GM10847 (cell line): Measurements from ENCODE around the gene TNS1.

ENCODE experiments used
- POLR2A ChIP-seq: IDR thresholded peaks from 2 replicates; pipeline ENCODE4 v1.6.1; 2011; ENCODE audit not compliant: insufficient read length; ENCODE audit errors: extremely low read depth

TNS1 gene

DNA sequence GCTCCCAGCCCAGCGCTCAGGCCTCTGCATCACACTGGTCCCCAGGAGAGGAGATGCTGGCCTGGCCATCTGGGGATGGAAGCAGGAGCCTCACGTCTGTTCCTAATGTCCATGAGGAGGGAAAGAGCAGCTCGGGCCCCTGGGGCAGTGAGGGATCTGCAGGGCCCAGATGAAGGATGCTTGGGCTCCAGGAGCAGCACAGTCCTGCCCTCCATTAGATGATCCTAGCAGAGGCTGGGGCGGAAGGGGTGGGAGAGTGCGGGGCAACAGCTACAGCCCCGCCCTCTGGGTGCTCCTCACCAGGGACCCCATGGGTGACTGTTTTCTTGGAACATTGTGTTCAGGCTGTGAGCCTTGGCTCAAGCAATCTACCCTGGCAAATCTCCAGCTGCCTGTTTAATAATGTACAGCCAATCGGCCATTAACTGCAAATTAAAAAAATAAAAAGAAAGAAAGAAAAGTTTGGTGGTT lies 49.7 kb downstream of the TNS1 start:
- TF ChIP-seq POLR2A: no peak

DNA sequence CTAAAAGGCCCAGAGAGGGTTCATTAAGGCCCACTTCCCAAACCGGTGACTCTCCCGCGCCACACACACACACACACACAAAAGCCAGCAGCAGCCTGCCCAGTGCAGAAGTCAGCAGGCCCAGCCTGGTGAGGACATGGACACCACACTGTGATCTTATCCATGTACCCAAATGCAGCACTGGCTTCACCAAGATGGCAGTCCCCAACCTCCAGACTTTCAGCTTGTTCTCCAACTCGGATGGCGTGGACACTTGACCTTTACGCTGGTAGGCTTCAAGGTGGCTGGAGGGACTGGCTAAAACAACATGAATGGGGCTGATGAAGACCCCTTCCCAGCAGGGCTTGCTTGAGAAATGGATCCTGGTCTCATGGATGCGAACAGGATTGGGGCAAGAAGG lies 50.4 kb downstream of the TNS1 start:
- no peak for TF ChIP-seq POLR2A

DNA sequence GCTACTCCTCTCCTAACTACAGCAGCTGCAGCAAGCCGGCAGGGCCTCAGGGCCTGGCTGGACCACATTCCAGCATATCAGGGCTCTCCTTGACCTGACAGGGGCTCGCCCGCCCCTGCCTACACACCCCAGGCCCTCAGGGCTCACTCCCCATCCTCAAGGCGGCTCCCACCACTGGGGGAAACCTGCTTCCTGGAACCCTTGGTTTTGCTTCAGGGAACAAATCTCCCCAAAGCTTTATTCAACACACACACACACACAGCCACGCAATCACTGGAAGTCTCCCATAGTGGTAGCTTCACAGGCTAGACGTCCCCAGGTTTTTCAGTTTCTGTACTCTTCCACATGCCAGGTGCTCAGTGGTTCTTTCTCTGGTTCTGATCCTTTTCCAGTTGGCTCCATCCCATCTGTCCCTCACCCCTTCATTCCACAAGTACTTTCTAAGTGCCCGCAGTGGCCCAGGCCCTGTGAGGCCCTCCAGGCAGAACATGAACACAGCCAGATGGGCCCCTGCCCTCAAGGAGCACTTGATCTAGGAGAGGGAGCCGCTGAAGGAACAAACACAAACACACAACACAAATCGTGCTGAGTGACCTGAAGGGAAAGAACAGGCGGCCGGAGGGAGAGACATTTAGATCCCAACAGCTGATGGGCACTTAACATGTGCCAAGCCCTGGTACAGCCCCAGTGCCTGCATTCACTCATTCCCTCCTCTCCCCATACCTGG lies 51.1 kb downstream of the TNS1 start:
- no peak for TF ChIP-seq POLR2A

DNA sequence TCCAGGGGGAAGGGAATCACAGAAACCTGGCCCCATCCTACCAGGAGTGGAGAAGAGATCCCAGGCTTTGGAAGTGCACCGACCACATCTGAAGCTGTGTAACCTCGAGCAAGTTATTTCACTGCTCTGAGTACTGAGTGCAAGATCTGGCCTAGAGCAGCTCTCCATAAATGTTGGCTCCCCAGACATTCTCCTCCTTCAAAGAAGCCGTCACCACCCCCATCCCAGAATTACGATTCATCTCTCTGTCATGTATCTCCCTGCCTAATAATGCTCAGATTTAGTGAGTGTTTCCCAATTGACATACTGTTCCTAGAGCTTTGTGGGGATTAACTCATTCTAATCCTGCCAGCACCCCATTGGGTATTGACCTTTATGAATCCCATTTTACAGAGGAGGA lies 51.7 kb downstream of the TNS1 start:
- TF ChIP-seq POLR2A: no peak

DNA sequence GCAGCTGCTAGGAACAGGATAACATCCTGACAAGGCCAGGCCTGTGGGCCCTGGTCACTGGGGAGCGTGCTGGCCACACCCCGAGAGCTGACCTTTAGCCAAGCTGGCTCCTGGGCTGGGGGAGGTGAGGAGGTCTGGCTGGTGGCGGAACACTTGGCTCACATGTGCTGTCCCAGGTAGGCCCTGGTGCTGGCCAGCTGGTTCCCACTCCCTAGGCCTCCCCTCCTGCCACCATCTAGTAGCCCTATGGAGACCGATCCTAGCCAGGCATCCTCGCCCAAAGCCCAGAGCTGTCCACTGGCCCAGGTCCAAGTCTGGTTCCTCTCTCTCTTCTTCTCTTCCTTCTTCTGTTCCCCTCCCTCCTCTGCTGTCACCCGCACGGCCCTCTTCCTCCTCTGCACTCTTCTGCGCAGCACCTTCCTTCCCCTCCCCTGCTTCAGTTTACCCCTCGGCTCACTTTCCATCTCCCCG lies 52.4 kb downstream of the TNS1 start:
- TF ChIP-seq POLR2A: no peak

DNA sequence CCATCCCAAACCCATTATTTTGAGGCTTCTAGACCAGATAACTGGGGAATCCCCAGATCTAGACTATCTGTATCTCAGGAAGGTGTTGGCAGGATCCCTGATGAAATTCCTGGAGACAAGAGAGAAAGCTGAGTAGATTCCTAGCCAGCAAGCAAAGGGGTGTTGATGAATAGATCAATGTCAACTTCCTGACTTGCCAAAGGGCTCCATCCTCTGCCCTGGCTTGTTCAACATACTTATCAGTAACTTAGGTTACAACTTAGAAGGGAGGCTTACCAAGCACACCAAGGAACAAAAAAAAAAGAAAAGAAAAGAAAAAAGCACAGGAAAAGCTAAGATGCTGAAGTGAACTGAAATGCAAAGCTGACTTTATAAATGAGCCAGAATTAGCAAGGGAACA lies 53.3 kb downstream of the TNS1 start:
- TF ChIP-seq POLR2A: no peak

DNA sequence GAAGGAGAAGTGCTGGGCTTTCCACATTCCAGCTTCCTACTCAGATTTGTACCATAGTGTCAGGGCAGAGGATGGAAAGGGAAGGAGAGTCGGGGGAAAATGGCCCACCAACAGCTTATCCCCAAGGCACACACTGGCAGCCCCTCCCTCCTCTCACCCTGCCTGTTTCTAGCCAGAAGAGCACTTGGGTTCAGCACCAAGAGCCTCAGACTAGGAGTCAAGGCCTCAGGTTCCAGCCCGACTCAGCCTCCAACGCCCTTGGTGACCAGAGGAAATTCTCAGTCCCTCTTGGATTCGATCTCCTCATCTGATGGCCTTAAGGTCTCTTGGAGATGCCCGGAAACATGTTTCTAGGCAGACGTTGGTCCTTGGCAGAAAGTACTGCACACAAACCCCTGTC lies 53.9 kb downstream of the TNS1 start:
- no peak for TF ChIP-seq POLR2A

DNA sequence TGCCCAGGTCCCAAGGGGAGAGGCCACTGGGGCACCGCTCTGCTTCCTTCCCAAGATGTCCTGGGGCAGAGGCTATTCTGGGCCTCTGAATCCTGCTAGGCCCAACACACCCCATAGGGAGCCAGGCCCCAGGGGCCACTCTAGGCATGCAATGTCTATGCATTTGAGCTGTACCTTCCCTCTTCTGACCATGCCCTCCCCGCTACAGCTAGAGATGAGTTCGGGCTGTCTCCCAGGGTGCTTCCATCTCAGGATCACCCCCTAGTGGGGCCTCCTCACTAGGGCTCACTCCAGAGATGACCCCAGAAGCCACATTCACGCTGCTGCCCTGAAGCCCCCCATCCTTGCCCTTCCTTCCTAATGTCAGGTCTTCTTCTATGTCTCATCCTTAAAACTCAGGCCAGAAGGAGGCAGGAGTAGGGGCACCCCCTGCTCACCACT lies 54.4 kb downstream of the TNS1 start:
- no peak for TF ChIP-seq POLR2A

DNA sequence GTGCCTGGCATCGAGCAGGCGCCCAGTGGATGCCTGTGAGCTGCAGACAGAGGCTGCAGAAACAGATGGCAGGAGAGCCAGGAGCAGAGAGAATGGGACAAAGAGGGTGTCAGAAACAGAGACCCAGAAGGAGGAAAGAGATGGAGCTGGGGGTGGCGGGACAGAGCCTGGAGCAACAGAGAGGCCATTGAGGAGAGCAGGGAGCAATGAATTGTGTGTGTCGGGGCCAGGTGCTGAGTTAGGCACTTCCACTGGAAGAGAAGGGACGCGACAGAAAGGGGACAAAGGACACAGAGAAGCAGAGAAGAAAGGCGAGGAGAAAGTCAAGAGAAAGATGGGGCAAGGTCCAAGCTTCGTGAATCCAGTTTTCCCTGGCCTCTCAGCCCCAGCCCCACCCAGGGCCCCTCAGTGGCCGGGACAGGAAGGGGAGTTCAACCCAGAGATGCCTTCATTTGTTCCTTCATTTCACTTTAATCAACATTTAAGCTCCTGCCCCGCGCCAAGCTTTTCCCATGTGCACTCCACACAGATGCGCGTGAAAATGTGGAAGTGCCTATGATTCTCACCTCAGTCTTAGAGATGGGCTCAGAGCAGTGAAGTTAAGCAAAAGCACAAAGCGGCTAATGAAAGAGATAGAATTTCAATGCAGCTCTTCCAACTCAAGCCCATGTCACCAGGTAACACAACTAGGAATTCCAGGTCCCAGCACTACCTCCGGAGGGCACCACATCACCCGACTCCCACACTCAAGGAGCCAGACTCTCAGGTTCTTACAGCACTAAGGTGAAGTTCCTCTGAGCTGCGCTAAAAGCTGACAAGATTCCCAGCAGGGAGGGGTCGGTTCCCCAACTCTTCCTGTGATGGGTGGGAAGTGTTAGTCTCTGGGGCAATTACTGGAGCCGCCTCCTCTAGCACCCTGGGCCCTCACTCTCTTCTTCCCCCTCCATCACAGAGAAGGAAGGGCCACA lies 55.1 kb downstream of the TNS1 start:
- no peak for TF ChIP-seq POLR2A

DNA sequence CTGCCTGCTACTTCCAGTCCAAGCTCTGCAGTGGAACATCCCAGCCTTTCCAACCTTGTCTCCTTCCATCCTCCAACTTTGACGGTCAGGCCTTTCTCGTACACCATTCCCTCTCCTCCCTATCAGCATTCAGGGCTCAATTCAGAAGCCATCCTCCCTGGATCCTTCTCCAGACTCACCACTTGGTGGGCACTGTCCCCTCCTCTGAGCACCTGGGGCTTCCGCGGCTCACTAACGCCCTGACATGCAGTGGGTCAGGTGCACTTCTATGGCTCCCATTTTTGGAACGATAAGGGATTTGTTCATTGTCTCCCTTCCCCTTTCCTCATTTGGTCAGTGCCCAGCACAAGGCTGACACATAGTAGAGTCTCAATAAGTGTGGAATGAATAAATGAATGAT lies 56.7 kb downstream of the TNS1 start:
- no peak for TF ChIP-seq POLR2A

DNA sequence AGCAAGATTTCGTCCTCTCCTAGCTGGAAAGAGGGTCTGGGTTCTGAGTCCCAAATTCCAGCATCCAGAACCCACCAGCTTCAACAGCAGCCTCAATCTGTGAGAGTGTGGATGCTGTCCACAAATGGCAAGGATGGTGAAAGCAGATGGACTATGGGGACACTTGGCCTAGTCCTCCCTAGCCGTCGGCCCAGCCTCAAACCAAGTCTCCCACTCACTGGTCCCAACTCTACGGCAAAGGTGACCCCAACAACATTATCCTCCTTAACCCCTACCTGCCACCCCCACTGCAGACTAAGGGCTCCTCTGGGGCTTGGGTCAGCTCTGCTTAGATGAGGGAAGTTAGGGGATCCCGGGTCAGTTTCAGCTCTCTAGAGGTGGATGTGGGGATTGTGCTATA lies 57.3 kb downstream of the TNS1 start:
- TF ChIP-seq POLR2A: no peak

DNA sequence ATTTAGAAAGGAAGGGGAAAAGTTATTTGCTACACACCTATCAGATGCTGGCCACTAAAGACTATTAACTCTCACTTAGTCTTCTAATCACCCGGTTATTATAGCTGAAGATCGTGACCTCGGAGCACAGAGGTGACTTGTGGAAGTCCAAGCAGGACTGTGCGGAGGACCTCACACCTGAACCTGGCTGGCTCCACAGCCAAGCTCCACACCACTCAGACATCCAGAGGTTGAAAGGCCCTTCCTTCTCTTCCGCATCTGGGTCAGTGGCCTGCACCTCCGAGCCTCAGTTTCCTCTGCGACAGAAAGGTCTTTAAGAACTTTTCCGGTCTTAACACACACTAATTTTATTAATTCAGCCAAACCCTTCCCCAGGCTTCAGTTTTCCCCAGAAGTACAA lies 57.9 kb downstream of the TNS1 start:
- no peak for TF ChIP-seq POLR2A

DNA sequence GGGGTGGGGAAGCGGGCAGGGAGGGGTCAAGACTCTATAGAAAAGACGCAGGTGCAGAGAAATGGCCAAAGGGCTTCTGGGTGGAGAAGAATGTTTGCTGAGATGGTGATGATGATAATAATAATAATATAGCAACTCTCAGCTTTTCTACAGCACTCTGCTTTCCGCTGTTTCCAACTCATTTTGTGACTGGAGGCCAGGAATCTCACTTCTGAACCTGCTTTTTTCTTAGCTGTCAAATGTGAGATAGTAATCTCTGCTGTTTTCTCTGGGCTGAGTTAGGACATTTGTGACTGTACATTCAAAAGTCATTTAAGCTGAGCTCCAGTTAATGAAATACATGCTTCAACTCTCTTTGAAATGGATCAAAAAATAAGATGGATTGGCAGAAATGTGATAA lies 58.4 kb downstream of the TNS1 start:
- TF ChIP-seq POLR2A: no peak

DNA sequence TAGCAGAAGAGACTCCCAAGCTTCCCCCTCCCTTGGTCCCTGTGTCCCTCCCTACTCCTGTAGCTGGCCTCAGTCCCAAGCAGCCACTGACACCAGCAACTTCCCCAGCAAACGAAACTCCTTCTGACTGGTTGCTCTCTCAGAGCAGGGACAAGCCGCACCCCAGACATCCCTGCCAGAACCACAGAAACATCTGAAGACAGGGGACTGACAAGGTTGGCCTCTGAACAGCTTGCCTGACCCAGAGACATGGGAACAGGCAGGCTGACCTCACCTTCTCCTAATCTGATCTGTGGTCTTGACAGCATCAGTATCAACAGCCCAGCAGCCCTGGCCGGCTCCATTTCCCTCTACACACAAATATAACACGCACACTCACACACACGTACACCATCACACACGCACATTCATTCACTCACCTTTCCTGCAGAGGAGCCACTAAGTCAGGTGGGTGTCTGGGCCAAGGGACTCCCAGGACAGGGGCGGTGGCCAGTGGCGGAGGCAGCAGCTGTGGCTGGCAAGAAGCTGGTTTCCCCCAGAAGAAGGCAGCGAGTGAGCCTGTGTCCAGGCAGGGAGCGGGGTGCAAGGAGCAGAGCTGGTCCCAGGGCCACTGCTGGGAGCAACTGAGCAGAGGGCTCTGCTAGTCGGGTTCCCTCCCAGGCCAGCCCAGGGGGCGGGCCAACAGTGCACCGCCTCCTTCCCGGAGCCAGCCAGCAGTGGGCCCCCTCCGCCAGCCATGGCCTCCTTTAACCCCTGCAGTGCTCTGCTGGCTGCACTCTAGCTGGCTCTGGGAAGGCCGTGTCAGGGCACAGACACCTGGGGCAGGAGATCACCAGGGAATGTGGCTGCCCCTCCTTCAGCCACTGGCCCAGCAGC lies 59.1 kb downstream of the TNS1 start:
- no peak for TF ChIP-seq POLR2A

DNA sequence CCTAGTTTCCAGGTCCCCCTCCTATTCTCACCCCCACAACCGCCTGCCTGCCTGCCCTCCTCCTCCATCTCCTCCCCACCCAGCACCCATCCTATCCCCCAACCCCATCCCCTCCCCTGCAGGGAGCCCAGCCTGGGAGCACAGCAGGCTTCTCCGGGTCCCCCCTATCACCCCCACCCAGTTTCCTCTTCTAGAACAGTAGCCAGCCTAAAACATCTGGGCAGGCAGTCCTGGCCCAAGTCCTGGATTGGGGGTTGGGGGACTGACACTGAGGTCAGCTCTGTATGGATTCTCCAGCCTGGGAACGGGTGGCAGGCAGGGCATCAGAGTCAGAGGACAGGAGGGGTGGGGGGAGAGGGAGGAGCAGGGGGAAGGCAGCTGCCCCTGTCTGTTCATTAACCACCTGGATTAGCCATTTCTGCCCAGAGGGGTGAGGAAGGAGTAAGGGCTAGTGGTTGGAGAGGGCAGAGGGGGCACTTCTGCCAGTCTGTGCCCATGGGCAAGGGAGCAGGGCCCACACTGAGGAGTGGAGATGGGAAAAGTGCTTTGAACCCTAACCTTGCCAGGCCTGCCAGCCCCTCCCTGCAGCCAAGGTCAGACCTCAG lies 60.0 kb downstream of the TNS1 start:
- TF ChIP-seq POLR2A: no peak
